NCI-H2196 (cell line): Measurements from ENCODE around the gene SERPIND1.
"Not testable (repeated sequence)": the region's sequence is repeated elsewhere in the genome, so short reads cannot be mapped to it uniquely, and the experiment has no call there.

ENCODE experiments used
- DNase-seq: peaks from one replicate; lab custom pipeline; 2025; ENCODE audit not compliant: unreplicated experiment; lab: John Stamatoyannopoulos, UW

SERPIND1 gene, protein sequence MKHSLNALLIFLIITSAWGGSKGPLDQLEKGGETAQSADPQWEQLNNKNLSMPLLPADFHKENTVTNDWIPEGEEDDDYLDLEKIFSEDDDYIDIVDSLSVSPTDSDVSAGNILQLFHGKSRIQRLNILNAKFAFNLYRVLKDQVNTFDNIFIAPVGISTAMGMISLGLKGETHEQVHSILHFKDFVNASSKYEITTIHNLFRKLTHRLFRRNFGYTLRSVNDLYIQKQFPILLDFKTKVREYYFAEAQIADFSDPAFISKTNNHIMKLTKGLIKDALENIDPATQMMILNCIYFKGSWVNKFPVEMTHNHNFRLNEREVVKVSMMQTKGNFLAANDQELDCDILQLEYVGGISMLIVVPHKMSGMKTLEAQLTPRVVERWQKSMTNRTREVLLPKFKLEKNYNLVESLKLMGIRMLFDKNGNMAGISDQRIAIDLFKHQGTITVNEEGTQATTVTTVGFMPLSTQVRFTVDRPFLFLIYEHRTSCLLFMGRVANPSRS

GRCh38 chr22:20773793-20774212 lies at the start of gene SERPIND1:
TSS of gene SERPIND1 (plus strand) at chr22:20774113. CDS start at chr22:20779313, 5,200 bp downstream.
- no peak for DNase-seq

DNA sequence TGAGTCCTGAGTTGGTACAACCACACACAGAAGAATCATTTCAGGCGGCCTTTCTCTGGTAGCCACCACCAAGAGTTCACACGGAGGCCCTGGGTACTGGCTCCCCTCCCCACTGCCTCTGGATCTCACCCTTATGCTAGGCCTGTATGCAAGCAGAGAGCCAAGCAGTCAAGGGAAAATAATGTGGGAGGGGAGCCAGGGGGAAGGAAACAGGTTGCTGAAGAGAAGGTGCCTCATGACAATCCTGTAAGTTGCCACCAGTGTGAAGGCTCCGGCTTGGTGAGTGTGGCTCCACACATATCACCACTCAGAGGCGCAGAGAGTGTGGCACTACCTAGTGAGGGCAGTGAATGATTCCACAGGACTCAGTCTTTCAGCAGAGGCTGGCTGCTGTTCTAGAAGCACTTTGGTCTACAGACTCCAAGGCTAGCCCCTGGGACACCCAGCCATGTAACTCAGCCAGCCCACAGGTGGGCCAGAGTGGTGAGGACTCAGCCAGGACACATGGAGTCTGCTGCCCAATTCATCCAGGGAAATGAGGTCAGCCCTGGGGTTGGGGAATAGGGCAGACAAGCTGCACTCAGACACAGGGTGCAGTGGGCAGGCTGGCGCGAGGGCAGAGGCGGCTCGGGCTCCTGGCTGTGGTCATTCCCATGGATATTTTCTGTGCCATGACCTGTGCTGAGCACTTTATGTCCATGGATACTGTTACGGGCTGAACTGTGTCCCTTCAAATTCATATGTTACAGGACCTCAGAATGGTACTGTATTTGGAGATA lies 49.0 kb upstream of the SERPIND1 start:
- DNase-seq, result no peak

DNA sequence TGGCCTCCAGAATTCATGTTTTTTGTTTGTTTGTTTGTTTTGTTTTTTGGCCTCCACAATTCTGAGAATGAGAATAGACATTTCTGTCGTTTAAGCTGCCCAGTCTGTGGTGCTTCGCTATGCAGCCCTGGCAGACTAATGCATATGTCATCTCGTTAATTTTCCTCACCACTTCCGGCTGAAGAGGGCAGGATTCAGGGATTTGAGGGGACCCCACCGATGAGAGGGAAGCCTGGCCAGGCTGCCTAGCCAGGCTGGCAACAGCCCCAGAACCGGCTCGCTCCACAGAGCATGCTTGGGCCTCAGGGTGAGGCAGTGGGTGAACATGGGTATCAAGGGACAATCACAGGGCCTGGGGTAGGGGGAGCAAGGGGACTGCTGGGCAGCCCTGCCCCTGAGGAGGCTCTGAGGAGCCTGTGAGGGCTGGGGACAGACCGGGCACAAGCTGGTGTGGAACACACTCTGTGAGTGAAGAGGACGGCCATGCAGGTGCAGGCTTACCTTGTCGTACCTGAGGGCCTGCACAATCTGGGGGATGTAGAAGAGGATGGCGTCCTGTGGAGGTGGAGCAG lies 47.8 kb upstream of the SERPIND1 start:
- no peak for DNase-seq

DNA sequence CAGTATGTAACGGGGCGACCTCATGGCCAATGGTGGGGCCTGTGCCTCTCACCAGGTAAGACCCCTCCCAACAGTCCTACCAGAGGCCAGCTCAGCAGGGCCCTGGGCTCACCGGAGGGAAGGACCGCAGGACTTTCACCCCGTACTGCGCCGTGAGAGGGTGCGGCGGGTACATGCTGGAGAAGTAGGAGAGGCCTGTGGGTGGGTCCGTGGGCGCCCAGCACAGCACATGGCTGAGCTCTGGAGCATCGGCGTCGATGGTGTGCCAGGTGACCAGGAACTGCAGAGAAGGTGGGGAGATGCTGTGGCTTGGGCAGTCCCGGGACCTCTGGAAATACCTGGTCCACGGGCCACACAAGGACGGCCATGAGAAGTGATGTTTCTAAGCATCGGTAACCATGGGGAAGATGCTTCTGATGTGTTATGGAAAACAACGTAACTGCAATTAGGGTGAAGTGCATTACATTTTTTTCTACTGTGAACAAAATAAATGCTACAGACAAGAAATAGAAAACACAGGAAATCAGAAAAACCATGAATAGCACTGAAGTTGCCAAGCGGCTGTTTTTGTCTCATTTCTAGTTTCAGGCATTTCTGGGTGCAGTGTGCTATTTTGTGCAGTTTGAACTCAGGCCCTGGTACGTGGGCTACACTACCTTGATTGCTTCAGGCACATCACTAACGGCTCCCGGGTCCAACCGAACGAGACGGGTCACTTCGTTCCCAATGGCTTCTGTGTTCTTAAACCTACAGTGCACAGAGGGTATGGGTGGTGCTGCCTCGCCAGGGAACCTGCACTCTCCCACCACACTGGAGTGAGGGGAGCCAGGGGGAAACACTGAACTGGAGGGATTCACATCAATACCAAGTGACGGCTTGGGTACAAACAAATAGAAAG lies 46.5 kb upstream of the SERPIND1 start:
- no peak for DNase-seq

DNA sequence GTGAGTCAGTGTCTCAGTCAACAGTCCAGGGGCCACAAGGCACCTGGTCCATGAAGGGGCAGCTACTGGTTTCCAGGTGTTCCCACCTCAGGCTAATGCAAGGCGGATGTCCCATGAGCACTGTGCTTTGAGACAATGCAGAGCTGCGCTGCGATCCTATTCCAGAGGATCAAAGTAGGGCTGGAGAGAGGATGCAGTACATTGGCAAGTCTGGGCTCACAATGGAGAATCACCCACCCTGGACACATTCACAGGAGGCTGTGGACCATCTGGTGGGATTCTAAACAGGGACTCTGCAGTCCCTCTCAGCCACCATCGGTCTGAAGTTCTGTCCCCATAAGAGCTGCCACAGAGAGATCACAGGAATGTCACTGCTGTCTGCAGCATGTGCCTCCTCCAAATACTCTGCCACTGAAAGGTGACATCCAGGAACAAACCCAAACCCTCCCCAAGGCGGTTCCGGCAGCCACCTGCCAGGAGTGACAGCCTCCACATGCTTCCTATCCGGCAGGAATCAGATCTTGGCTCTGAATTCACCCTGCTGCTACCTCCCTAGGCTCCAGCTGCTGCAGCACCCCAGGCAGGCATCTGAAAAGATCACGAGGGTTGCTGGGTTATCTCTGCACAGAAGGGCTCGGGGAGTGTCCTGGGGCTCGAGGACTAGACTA lies 45.3 kb upstream of the SERPIND1 start:
- peak; percentile 2 for DNase-seq

DNA sequence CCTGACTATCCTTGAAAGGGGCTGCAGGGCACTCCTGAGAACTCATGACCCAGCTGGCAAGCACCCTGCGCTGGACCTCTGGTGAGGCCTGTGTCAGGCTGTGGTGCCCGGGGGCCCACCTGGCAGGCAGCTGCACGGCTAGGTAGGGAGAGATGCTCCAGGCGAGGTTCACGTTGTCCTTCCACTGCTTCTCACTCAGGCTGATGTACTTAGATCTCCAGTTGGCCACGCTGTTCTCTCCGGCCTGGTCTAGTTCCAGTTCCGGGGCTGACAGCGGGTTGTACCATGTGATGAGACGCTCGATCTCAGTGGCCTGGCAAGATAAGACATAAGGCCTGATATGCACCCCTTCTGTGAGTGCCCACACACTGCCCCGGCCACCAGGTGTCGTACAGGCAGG lies 44.7 kb upstream of the SERPIND1 start:
- DNase-seq, result peak; percentile 37

DNA sequence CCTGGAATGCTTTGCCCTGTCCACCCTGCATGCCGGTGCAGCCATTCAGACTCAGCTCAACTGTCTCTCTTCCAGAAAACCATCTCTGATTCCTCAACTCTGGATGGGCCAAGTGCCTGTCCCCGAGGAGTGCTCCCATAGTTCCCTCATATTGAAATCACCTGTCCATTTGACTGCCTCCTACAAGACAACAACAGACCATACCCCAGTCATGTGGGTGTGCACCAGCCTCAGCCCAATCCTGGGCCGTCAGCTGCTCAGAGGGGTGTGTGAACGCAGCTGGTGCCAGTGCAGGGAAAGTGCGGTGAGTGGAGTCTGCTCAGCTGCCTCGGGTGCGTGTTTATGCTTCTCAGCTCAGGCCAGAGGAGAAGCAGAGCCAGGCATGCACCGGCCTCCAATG lies 41.5 kb upstream of the SERPIND1 start:
- not testable (repeated sequence) for DNase-seq

- DNase-seq, result not testable (repeated sequence)
These were observed 38.4 kb upstream of the SERPIND1 start for GRCh38 chr22:20735356-20736162.

DNA sequence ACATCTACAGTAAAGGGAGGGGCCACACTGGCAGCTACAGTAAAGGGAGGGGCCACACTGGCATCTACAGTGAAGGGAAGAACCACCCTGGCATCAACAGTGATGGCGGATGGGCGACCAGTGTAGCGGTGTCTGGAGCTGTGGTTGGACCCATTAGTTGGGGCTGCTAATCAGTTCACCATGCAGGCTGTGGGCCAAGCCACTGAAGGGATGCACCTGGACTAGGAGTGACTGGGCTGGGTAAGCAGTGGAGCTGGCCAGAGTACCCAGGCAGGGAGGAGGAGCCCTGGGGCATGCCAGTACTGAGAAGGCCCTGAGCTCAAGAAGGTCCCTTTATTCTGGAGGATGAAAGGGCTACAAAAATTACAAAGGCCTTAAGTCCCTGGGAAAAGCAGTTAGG lies 37.0 kb upstream of the SERPIND1 start:
- peak; percentile 10 for DNase-seq

DNA sequence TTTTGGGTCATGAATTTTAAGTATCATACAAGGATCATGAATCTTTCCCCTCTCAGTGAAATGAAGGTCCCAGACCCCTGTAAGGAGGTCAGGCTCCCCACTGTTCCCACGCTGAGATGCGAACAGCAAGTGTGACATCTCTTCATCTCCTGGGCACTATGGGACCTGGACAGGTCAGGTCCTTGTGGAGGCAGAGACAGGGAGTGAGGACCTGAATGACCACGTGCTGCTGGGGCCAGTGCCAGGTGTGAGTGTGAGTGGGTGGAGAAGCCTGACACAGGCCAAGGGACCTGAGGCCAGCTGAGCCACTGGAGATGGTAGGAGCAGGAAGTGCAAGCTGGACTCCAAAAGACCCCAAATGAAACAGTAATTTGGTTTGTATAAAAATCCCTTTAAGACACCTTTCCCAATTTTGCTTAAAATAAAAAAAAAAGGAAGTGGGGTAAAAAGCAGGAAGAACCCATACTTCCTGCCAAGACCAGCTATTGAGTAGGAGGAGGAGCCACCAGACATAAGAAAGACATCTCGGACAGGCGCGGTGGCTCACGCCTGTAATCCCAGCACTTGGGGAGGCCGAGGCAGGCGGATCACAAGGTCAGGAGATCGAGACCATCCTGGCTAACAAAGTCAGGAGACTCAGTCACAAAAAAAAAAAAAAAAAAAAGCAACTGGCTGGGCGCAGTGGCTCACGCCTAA lies 35.4 kb upstream of the SERPIND1 start:
- no peak for DNase-seq

DNA sequence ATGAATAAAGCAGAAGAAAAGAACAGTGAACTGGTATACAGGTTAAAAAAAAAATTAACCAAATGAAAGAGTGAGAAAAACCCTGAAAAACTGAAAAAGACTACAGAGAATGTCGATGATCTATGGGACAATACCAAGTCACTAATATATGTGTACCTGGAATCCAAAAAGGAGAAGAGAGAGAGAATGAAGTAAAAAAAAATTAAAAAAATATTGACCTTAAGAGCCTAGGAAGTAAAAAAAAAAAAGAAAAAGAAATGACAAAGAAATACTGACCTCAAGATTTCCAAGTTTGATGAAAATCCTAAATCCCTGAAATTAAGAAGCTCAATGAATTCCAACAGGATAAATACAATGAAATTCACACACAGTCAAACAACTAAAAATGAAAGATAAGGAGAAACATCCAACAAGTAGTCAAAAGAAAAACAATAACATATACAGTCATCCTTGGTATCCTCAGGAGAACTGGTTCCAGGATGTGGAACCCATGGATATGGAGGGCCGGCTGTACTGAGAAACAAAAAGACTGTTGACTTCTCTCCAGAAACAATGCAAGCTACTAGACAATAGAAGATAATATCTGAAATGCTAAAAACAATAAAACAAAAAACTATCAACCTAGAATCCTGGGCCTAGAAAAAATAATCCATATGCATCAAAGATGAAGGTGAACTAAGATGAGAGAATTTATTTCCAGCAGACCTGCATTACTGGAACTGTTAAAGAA lies 33.5 kb upstream of the SERPIND1 start:
- no peak for DNase-seq

DNA sequence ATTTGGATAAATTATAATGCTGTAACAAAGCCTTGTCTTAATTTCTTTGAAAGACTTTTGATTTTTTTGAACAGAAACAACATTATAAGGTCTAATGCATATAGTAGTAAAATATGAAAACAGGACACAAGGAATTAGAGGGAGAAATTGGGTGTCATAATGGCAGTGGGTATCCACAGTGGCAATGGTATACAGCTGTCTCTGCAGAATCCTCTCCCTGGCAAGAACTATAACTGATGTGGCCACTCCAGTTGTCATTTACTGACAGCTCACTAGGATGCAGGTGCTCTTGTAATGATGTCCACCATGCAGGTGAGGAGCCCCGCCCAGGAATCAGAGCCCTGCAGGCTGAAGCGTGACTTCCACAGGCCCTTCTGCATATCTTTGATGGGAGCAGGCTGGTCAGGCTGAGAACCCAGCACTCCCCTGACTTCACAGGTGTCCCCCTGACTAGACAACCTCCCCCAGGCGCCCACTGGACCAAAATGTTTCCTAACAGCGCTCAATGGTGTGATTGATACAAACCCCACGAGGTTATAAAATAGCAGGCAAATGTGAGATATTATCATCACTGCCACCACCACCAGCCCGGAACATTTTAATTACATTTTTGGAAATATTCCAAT lies 32.8 kb upstream of the SERPIND1 start:
- DNase-seq, result no peak

GRCh38 chr22:20741634-20742581 lies 32.0 kb upstream of the SERPIND1 start:
- peak; percentile 44 for DNase-seq

DNA sequence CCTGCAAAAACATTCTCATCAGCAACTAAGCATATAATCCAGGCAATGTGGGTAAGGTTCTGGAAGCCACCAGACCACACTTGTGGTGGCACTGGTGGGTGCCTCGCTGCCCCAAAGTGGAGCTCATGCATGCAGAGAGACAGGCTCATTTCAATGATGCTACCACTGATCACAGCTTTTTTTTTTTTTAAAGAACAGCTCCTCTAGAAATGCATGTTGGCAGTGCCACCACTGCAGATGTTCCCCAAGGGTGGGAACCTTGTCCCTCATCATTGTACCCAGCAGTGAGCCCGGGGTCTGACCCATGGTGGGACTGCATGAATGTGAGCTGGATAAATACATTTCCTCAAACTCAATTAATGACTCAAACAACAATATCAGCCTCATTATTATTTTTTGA lies 31.1 kb upstream of the SERPIND1 start:
- DNase-seq, result no peak

DNA sequence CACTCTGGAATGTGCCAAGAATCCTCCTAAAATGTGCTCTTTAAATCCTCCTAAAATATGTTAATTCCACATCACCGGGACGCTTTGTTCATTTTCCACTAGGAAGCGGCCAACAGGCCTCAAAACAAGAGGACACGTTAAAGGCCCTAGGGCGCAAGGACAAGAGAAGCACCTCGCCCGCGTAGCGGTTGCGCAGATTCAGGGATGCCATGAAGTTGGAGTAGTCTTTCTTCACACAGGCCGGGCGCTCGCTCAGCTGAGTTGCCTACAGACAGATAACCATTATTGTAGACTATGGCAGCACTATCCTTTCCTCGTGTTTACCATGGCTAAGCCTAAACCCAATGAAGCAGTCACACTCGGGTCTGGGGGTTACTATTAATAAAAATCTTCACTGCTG lies 29.5 kb upstream of the SERPIND1 start:
- DNase-seq, result no peak

- DNase-seq, result no peak
These were observed 28.8 kb upstream of the SERPIND1 start for GRCh38 chr22:20745119-20745518.
